ENCODE results near the gene ZC3H7B. TPM values are rescaled to one million over a fixed set of nuclear protein-coding genes. Genes with fewer than 3 reads are reported as not detected.

ZC3H7B gene
- total RNA-seq, 2 donors from 2014 or later = 56.7 to 79.1 TPM

GRCh38 chr22:41341990-41342389 is 40.7 kb downstream of the ZC3H7B start:
- no peaks in the 10 kb centered on the region for H3K4me1 ChIP-seq (replicated peaks)
- no peak for TF ChIP-seq POLR2AphosphoS5 (IDR thresholded peaks at IDR 0.05)
- no peak for TF ChIP-seq POLR2A (IDR thresholded peaks at IDR 0.05)
- TF ChIP-seq, protein P1, sequence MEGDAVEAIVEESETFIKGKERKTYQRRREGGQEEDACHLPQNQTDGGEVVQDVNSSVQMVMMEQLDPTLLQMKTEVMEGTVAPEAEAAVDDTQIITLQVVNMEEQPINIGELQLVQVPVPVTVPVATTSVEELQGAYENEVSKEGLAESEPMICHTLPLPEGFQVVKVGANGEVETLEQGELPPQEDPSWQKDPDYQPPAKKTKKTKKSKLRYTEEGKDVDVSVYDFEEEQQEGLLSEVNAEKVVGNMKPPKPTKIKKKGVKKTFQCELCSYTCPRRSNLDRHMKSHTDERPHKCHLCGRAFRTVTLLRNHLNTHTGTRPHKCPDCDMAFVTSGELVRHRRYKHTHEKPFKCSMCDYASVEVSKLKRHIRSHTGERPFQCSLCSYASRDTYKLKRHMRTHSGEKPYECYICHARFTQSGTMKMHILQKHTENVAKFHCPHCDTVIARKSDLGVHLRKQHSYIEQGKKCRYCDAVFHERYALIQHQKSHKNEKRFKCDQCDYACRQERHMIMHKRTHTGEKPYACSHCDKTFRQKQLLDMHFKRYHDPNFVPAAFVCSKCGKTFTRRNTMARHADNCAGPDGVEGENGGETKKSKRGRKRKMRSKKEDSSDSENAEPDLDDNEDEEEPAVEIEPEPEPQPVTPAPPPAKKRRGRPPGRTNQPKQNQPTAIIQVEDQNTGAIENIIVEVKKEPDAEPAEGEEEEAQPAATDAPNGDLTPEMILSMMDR (IDR thresholded peaks at IDR 0.05) = no peak
- H3K27me3 ChIP-seq (replicated peaks; ENCODE audit: insufficient read depth) = no peaks in the 10 kb centered on the region
- intact Hi-C loops (cut with DNase I) = no loop called here
- no peaks in the 10 kb centered on the region for H3K9me3 ChIP-seq
- H3K27ac ChIP-seq = no peak overlapping the region
- WGBS = 87% methylated on average over 3 of the region's 3 CpGs
- peaks cover 8 to 32% of the 10 kb centered on the region in 2 donors for H3K36me3 ChIP-seq
- H3K4me3 ChIP-seq = no peak overlapping the region
- no peak for DNase-seq (ENCODE audit: low spot score)

- Histone ChIP-seq H3K36me3 (peaks cover 8 to 38% of the 10 kb centered on the region in 2 donors), H3K4me1 (replicated peaks) (no peaks in the 10 kb centered on the region), H3K4me3 (no peak overlapping the region), H3K27ac (no peak overlapping the region), H3K9me3 (no peaks in the 10 kb centered on the region), H3K27me3 (replicated peaks; ENCODE audit: insufficient read depth) (no peaks in the 10 kb centered on the region)
- no peak for TF ChIP-seq POLR2AphosphoS5 (IDR thresholded peaks at IDR 0.05)
- no peak for TF ChIP-seq POLR2A (IDR thresholded peaks at IDR 0.05)
- TF ChIP-seq, protein P1 (IDR thresholded peaks at IDR 0.05) = no peak
- 90% methylated on average over 18 of the region's 18 CpGs for WGBS
- intact Hi-C loops (cut with DNase I) = no loop called here
- no peak for DNase-seq (ENCODE audit: low spot score)
Observed at GRCh38 chr22:41343300-41343699, 42.0 kb downstream of the ZC3H7B start.

- Histone ChIP-seq H3K4me3 (no peak overlapping the region), H3K36me3 (peaks cover 11 to 42% of the 10 kb centered on the region in 2 donors), H3K9me3 (no peaks in the 10 kb centered on the region), H3K27ac (no peak overlapping the region), H3K27me3 (replicated peaks; ENCODE audit: insufficient read depth) (no peaks in the 10 kb centered on the region), H3K4me1 (replicated peaks) (no peaks in the 10 kb centered on the region)
- DNase-seq (ENCODE audit: low spot score) = no peak
- 97% methylated on average over 9 of the region's 9 CpGs for WGBS
- intact Hi-C loops (cut with DNase I) = no loop called here
- TF ChIP-seq POLR2AphosphoS5 (IDR thresholded peaks at IDR 0.05) (no peak), POLR2A (IDR thresholded peaks at IDR 0.05) (no peak)
- TF ChIP-seq, protein P1 (IDR thresholded peaks at IDR 0.05) = no peak
Observed at GRCh38 chr22:41343717-41344116, 42.4 kb downstream of the ZC3H7B start.

GRCh38 chr22:41344189-41344788 is 43.0 kb downstream of the ZC3H7B start:
- WGBS = 94% methylated on average over 11 of the region's 11 CpGs
- H3K36me3 ChIP-seq = peaks cover 11 to 45% of the 10 kb centered on the region in 2 donors
- no peak for DNase-seq (ENCODE audit: low spot score)
- H3K4me1 ChIP-seq (replicated peaks) = no peaks in the 10 kb centered on the region
- H3K27me3 ChIP-seq (replicated peaks; ENCODE audit: insufficient read depth) = no peaks in the 10 kb centered on the region
- H3K9me3 ChIP-seq = no peaks in the 10 kb centered on the region
- H3K27ac ChIP-seq = no peak overlapping the region
- no peak overlapping the region for H3K4me3 ChIP-seq
- intact Hi-C loops (cut with DNase I) = no loop called here
- TF ChIP-seq POLR2AphosphoS5 (IDR thresholded peaks at IDR 0.05) (no peak), POLR2A (IDR thresholded peaks at IDR 0.05) (no peak)

DNA sequence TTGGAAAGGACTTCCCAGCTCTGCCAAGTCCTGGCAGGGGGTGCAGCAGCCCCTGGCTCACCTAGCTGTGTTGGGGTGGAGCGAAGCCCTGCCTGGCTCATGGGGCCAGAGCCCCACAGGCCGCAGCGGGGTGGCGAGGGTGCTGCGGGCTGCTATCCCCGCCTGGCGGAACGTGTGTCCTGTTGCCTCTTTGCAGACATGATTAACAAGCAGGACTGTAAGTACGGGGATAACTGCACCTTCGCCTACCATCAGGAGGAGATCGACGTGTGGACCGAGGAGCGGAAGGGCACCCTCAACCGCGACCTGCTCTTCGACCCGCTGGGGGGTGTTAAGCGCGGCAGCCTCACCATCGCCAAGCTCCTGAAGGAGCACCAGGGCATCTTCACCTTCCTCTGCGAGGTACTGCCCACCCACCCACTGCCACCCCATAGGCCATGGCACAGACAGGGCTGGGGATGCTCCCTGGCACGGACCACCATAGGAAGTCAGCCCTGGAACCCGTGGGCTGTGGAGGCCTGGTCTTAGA is 44.5 kb downstream of the ZC3H7B start:
- no peak overlapping the region for H3K27ac ChIP-seq
- intact Hi-C loops (cut with DNase I) = no loop called here
- TF ChIP-seq POLR2AphosphoS5 (IDR thresholded peaks at IDR 0.05) = no peak
- TF ChIP-seq, protein P1 (IDR thresholded peaks at IDR 0.05) = no peak
- TF ChIP-seq POLR2A (IDR thresholded peaks at IDR 0.05) = no peak
- no peaks in the 10 kb centered on the region for H3K9me3 ChIP-seq
- WGBS = 90% methylated on average over 24 of the region's 24 CpGs
- no peaks in the 10 kb centered on the region for H3K27me3 ChIP-seq (replicated peaks; ENCODE audit: insufficient read depth)
- no peak for DNase-seq (ENCODE audit: low spot score)
- no peak overlapping the region for H3K4me3 ChIP-seq
- no peaks in the 10 kb centered on the region for H3K4me1 ChIP-seq (replicated peaks)
- peaks cover 10 to 31% of the 10 kb centered on the region in 2 donors for H3K36me3 ChIP-seq

All from prostate gland (tissue), 2 donors.